Occipital lobe (tissue), 2 donors: ENCODE data around the gene KLHDC3. TPM values are rescaled to one million over a fixed set of nuclear protein-coding genes. Genes with fewer than 3 reads are reported as not detected.
"Not testable (repeated sequence)": the region's sequence is repeated elsewhere in the genome, so short reads cannot be mapped to it uniquely, and the experiment has no call there.

Experiments
- DNase-seq: peaks from one replicate; lab custom pipeline; 2025; lab: John Stamatoyannopoulos, UW
- total RNA-seq: library from RNA; depleted of rRNA; stranded (reverse); fragments of >200 nt; gene quantifications from one replicate; pipeline ENCODE4 v1.2.3, GENCODE V29; 2014

KLHDC3 gene
- total RNA-seq, 1 donor from 2014 or later, result 145 TPM

- peak; percentile 71 for DNase-seq
Measured at GRCh38 chr6:43021270-43022047, 7.4 kb downstream of the KLHDC3 start, which contains the start of gene RRP36. TSS of gene RRP36 (plus strand) at chr6:43021623. CDS start at chr6:43021655, 32 bp downstream.

DNA sequence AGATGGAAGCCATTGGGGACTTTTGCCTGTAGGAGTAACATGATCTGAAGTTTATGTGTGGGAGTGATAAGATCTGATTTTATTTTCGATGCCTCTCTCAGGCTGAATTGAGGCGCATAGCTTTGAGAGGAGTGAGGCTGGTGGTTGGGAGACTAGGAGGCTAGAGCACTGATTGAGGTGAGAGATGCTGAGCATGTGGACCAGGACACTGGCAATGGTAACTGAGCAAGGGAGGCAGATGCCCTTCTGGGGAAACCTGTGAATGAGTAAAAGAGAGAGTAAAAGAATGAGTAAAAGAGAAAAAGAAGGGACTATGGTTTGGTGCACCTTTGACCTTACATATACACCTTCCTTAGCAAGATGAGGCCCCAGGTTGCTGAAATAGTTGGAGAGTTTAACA is 10.4 kb downstream of the KLHDC3 start:
- no peak for DNase-seq

GRCh38 chr6:43026365-43026764 is 12.3 kb downstream of the KLHDC3 start:
- no peak for DNase-seq

DNA sequence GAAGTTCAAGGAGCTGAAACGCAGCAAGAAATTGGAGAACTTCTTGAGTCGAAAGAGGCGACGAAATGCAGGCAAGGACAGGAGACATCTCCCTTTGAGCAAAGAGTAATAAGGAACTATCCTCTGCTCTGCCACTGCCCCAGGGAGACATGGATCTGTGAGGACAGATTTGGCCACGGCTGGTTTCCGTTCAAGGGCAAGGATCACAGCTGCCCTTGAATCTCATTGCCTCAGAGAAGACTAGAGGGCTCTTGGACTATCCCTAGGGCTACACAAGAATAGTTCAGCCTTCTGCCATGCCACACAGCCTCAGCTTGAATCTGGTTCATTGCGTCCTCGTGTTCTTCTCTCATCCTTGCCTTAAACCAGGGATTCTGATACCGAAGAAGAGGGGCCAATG is 15.1 kb downstream of the KLHDC3 start:
- DNase-seq, result no peak

DNA sequence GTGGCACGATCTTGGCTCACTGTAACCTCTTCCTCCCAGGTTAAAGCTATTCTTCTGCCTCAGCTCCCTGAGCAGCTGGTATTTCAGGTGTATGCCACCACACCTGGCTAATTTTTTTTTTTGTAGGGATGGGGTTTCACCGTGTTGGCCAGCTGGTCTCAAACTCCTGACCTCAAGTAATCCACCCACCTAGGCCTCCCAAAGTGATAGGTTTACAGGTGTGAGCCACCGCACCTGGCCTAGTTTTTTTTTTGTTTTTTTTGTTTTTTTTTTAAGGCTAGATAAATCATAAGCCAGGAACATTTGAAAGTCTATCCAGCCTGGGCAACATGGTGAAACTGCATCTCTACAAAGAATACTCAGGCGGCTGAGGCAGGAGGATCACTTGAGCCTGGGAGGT is 18.3 kb downstream of the KLHDC3 start:
- DNase-seq, result no peak

- no peak for DNase-seq
Measured at GRCh38 chr6:43033496-43034189, 19.6 kb downstream of the KLHDC3 start.

DNA sequence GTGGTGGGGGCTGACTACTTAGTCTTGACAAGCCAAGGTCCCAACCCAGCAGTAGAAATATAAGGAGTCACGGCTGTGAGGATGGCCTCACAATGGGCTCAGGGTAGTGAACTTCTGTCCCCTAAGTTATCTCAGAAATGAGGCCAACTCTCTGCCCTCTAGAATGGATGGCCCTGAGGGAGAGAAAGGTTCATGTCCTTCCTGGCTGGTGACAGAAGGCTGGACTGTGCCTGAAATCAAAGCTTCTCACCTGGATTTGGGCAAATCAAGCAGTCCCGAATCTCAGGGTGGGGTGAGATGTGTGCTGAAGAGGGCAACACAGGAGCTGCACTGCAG is 20.1 kb downstream of the KLHDC3 start:
- no peak for DNase-seq

- no peak for DNase-seq
Measured at GRCh38 chr6:43035495-43036194, 21.6 kb downstream of the KLHDC3 start.

DNA sequence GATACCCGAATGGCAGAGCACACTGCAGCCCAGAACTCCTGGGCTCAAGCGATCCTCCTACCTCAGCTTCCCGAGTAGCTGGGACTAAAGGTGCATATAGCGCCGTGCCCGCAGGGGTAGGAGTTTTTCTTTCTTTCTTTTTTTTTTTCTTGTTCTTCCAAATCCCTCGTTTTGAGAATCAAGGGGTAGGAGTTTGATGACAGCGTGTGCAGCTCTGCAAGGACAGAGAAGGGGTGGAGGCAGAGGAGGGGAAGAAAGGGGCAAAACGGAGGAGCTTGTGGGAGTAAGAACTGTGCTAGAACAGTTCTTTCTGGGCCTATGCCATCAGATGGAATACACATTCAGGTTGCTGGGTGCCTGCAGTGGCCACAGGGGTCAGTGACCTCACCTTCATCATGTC is 22.7 kb downstream of the KLHDC3 start:
- DNase-seq, result no peak

DNA sequence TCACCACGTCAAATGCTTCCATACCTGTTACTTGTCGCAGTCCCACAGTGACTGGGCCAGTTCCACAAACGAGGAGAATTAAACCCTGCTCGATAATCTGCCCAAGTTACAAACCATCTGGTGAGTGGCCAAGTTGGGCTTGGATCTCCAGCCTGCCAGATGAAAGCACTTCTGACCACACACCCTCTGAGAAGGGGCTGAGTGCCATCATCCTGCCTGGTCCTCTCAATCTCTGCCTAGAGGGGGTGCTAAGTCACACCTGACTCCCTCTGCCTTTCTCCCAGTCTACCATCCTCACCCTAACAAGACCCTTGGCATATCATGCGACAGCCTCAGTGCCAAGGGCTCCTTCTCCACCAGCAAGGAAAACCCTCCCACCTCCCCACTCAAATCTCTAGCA is 23.1 kb downstream of the KLHDC3 start:
- no peak for DNase-seq

DNA sequence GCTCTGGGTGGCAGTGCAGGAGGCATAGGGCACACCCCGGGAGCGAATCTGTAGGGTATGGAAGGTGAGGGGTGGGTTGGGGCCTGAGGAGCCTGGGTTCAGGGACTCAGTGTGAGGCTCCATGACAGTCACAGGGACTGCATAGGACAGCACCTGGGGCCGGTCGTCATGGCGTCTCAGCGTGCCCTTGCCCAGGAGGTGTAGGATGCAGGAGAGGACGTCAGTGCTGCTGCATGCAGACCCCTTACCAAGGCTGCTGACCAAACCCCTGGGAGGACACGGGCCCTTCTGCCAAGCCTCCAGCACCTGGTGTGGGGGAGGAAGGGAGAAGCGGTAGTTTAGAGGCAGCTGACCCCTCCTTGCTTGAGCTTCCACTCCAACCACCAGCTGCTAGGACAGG is 23.7 kb downstream of the KLHDC3 start:
- DNase-seq, result no peak

DNA sequence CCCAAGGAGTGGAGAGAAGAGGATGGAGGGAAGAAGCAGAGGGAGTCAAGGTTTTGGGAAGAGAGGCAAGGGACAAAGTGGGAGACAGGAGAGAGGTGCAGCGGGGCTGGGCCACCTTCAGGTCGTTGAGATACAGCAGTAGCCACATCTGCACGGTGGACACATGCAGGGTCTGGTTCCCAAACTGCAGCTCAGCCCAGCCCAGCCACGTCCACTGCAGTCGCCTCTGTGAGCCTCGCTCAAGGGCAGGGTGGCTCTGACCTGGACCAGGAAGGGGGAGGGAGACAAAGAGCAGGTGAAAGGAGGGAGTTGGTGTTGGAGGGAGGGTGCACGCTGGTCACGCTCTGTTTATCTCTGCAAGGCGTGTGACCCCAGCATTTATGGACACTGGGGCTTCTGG is 24.7 kb downstream of the KLHDC3 start:
- DNase-seq, result no peak

DNA sequence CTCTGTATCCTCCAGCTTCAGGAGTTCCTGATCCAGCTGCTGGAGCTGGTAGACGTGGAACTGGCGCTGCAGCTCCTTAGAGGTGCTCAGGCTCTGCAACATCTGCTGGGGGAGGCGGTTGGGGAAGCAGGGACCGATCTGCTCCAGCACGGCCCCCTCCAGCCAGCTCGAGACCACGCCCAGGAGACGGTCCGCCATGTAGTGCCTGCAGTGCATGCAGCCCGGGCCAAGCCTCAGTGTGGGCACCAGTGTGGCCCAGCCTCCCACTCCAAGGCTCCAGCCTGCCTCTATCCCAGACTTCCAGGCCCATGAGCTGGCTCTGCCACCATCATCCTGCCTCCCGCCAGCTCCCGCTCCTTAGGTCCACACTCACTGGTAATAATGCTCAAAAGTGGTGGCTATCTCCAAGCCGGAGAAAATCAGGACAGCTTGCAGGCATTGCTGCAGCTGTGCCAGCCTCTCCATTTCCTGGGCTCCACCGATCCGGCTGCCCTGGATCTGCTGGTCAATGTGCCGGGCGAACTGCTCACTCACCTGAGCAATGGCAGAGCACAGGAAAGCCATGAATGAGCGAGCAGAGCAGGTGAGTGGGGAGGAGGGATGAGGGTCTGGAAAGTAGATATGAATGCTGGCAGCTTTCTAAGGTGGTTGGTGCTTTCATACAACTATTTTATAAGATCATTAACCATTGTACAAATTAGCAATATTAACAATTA is 26.7 kb downstream of the KLHDC3 start:
- no peak for DNase-seq

- not testable (repeated sequence) for DNase-seq
Measured at GRCh38 chr6:43041475-43041874, 27.4 kb downstream of the KLHDC3 start.

DNA sequence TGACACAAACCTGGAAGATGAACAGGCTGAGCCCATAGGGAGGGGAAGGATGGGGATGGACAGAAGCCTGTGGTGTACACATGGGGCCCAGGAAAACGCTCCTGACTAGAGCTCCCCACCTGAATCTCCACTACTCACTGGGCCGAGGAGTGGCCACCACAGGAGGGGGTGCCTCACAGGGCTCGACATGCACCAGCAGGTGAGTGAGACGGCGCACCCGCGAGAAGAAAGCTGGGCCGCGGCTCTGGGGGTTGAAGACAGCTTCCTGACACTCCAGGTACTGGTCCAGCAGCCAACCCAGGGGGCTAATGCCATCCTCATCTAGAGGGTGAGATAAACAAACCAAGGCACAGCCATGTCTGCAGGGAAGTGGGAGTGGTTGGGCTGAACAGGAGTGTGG is 29.3 kb downstream of the KLHDC3 start:
- DNase-seq, result no peak

DNA sequence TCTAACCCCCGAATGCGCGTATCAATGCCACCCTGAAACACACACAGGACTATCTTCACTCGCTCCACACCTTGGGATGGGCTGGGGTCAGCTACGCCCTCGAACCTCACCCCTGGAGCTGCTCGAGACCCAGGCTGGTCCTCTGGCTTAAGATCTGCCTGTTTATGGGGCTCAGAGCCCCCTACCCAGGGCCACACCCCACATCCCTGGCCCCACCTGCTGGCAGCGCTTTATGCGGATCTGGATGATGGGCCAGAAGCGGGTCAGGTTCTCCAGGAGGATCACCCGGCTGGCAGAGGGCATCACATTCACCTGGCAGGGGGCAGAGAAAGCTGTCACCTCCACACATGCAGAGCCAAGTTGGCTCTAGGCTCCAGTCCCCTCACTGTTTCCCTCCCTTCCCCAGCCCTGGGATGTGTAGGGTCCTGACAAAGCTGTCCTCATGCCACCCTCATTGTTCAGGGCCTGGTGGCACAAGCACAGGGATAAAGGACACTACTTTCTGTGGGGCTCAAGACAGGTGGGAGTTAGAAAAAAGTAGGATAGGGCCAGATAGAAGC is 31.4 kb downstream of the KLHDC3 start:
- no peak for DNase-seq

- no peak for DNase-seq
Measured at GRCh38 chr6:43047998-43048397, 33.9 kb downstream of the KLHDC3 start.

- DNase-seq, result no peak
Measured at GRCh38 chr6:43050981-43051380, 36.9 kb downstream of the KLHDC3 start.

DNA sequence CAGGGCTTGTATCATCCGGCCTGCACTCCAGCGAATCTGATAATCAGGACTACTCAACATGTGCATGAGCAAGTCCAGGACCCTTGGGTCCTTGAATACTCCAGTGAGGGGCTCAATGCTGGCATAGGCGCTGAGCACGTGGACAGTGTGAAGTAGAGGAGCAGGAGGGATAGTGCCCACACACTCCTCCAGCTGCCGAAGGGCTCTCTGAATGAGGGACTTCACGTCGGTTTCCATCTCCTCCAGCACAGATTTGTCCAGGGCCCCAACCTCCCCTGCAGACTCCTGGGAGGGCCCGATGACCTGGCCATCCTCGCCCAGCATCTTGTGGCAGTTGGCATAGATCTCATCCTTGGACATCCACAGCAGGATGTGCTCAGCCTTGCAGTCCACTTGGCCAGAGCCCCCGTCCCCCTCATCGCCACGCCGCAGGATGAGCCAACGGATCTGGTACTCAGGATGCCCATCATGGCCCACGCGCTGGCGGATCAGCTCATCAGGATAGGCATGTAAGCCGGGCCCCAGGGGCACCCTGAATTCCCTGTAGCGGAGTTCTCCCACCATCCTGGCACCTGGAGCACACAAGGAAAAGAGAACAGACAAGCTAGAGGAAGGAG is 38.3 kb downstream of the KLHDC3 start:
- no peak for DNase-seq

DNA sequence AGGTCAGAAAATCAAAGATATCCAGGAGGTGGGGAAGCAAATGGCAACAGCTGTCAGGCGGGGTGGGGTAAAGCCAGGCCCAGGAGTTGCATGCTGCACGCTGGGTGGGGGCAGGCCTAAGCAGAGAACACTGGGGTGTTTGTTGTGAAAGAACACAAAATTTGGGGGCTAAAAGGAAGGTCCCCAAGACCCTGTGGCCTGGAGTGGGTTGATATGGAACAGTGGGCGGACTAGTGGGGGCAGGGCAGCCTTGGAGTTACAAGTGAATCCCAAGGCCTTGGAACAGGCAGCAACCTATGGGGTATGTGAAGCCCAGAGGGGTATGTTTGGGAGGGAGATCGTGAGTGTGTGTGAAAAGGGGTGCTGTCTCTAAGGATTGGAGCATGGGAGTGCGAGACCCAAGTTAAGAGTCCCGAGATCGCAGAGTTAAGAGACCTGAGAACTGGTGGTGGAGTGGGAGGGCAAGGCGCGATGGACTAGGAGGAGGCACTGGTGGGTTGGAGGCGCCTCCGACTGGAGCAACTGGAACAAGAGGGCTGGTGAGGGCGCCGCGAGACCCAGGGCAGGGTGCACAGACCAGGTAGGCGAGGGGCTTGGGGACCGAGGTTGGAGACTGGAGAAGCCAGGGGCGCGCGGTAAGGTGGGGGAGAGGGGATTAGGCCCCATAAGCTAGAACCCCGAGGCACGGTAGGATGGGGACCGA is 38.9 kb downstream of the KLHDC3 start:
- no peak for DNase-seq
